HG03354 (cell line): ENCODE measurements around the gene HGFAC.

Source experiments
- ATAC-seq: cut with Tn5 transposase; IDR thresholded peaks from one replicate; pipeline ENCODE4 v1.9.1; 2021; ENCODE audit warnings: mild to moderate bottlenecking; ENCODE audit not compliant: unreplicated experiment, poor library complexity, severe bottlenecking

HGFAC gene

DNA sequence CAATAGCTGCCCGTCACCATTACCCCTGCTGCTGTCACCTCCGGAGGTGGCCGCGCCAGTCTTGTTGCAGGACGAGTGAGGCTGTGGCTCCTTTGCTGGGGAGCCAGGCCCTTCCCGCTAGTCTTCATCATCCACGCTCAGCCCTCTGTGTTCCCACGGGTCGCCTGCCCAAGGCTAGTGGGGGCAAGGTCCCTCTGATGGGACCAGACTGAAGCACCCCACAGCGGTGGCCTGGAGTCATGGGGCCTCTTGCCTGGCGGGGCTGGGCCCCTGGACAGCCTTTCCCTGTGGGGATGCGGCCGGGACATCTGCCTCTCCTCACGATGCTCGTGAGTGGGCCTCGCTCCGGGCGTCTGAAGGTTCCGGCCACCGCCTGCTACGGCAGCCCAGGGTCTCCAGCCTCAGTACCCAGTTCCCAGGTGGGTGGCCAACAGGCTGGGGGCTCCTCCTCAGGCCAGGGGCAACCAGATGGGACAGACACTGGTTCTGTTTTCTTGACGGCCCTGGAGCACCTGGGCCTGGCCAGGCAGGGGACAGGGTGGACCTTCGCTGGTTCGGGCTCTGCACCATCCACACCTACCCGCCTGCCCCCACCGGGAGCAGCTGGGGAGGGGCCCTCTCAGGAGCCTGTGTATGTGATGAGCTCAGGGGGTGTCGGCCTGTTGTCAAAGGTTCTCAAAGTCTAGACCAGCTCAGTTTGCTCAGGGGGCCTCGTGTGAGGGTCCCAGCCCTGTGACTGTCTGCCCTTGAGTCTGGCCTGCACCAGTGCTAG lies 53.6 kb downstream of the HGFAC start:
- ATAC-seq: no peak

DNA sequence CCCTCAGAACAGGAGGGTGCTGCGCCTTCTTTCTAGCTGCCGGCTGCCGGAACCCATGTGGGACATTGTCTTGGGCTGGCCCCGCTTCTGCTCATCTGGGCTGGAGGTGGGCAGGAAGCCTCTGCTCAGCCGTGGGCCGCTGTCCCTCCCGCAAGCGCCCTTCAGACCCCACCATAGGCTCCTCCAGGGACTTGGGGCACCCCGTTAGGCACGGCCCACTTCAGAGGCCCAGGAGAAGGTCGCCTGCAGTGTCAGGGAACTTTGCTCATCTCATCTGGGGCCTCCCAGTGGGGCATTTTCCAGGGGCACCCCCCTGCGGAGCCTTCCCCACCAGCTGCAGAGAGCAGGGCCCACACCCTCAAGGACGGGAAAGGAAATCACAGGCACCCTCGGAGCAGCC lies 54.3 kb downstream of the HGFAC start:
- no peak for ATAC-seq

DNA sequence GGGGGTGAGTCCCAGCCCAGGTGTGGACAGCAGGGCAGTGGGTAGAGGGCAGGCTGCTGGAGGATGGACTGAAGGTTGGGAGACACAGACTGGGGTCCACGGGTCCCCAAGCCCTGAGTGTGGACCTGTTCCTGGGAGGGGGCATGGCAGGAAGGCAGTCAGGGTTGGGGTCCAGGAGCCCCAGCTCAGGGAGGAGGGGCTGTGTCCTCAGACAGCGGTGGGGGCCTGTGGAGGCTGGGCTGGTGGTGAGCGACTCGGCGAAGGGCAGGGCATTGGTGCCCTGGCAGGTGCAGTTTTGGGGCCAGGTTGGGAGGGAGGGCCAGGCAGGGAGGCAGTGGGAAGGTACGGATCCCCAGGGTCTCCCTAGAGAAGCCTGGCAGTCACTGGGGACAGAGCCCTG lies 55.3 kb downstream of the HGFAC start:
- no peak for ATAC-seq

DNA sequence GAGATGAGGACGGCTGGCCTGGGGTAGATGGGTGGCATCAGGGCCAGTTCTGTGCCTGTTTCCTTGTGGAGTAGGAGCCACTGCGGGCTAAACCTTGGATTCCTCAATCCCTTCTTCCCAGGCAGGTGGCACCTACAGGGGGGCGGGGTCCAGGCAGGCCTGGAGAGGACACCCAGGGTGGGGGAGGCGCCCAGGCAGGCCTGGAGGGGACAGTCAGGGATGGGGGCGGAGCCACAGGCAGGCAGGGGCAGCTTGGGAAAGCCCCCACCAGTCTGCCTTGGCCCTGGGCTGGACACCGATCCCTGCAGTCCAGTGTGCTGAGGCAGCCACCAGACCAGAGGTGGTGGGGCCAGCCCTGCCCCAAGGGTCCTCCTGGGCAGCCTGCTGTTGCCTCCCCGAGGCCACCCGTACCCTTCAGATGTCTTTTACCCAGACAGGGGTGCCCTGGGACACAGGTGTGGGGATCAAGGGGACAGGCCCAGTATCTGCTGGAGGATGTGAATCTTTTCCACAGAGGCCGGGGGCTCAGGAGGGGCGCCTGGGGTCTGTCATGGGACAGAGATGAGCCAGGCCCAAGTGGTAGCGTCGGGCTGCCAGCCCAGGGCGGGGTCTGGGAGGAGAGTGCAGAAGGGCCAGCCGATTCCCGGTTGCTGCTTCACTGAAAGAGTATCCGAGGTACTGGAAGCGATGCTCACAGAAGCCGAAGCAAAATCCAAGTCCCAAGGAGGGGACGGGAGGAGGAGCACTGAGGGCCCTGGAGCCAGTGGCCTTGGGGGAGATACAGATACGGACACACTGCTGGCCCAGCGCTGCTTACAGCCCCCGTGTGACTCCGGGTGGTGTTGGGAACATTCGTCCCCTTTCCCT lies 56.0 kb downstream of the HGFAC start:
- ATAC-seq: no peak

DNA sequence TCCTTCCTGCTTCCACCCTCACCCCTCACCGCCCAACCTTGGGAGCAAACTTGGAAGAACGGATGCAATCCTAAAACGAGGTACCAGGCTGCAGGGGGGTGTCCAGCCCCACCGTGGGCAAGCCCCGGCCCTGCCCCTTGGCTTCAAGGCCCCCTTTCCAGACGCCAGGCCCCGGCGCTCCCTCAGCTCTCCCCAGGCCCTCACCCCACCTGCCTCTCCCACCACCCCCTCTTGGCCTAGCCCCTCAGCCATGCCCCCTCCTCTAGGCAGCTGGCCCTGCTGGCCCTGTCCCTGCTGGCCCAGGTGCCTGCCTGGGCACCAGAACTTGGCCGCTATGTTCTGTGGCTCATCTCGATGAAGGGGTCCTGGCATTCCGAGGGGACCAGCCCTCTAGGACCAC lies 56.6 kb downstream of the HGFAC start:
- no peak for ATAC-seq
